Stomach (tissue), 4 donors: Measurements from ENCODE around the gene CETP.

ENCODE experiments used
- POLR2A ChIP-seq, 4 donors: fragments of 450-650 bp; IDR thresholded peaks; one replicate each; pipeline ENCODE4 v1.6.1; 2016; ENCODE audit warnings: antibody characterized with exemption in 4 of 4, control low read depth in 2 of 4, mild to moderate bottlenecking in 1 of 4, moderate library complexity in 1 of 4
- POLR2AphosphoS5 ChIP-seq, 3 donors: sonication (generic); formaldehyde crosslinking; IDR thresholded peaks; one replicate each; pipeline ENCODE4 v1.6.1; 2016; ENCODE audit warnings: antibody characterized with exemption in 3 of 3
- TF ChIP-seq, protein P1 (sequence below), 7 experiments: fragments of 450-650 bp in 4 of 7; fragments of 200-600 bp in 3 of 7; sonication (generic) in 3 of 7; IDR thresholded peaks; one replicate each; pipeline ENCODE4 v1.5.1; 2016 to 2019; ENCODE audit warnings: antibody characterized with exemption in 7 of 7, control low read depth in 2 of 7, mild to moderate bottlenecking in 1 of 7

DNA sequence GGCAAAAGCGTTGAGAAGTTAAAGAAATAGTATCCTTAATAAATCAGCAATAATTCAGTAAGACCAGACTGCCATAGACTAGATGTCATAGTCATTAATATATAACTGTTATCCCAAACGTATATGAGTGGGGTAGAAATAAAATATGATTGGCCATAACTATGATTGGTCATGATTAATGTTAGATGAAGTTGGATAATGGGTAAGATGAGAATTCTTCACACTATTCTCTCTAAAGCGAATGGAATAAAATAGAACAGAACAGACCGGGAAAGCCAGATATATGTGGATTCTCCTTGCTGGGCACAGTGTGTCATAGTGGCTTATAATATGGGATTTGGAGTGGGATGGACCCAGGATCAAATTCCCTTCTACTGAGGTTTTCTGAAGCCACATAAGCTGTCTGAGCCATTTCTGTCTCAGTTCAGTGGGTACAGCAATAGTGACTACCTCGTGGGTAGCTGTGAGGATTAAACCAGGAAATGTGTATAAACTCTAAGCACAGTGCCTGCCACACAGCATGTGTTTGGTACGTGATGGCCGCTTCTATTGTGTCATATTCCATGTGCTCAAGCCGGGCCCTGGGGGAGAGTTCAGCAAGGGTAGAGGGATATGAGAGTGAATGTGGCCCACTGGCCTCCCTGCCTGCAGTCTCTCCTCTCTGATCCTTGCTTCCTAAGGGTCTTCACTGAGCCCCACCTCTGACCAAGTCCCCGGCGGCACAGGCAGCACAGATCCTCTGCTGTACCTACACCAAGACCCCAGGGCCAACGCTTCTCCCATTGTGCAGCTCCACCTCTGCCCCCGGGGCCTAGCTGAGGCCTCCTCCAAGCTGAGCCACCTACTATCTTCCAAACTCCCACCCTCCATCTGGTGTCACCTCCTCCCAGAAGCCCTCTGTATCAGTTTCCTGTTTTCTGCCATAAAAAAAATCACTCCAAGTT, 3.7 kb downstream of the CETP start:
- no peak for TF ChIP-seq POLR2A (IDR thresholded peaks at IDR 0.05)
- TF ChIP-seq, protein P1, sequence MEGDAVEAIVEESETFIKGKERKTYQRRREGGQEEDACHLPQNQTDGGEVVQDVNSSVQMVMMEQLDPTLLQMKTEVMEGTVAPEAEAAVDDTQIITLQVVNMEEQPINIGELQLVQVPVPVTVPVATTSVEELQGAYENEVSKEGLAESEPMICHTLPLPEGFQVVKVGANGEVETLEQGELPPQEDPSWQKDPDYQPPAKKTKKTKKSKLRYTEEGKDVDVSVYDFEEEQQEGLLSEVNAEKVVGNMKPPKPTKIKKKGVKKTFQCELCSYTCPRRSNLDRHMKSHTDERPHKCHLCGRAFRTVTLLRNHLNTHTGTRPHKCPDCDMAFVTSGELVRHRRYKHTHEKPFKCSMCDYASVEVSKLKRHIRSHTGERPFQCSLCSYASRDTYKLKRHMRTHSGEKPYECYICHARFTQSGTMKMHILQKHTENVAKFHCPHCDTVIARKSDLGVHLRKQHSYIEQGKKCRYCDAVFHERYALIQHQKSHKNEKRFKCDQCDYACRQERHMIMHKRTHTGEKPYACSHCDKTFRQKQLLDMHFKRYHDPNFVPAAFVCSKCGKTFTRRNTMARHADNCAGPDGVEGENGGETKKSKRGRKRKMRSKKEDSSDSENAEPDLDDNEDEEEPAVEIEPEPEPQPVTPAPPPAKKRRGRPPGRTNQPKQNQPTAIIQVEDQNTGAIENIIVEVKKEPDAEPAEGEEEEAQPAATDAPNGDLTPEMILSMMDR (IDR thresholded peaks at IDR 0.05), result no peak
- TF ChIP-seq POLR2AphosphoS5 (IDR thresholded peaks at IDR 0.05), result no peak
